NCI-H2171 treated with DMSO at 0.1 percent for 48 hours (cell line): ENCODE results near the gene XRCC4.

Experiments used
- DNase-seq: peaks from one replicate; lab custom pipeline; 2025; lab: John Stamatoyannopoulos, UW

Gene XRCC4

DNA sequence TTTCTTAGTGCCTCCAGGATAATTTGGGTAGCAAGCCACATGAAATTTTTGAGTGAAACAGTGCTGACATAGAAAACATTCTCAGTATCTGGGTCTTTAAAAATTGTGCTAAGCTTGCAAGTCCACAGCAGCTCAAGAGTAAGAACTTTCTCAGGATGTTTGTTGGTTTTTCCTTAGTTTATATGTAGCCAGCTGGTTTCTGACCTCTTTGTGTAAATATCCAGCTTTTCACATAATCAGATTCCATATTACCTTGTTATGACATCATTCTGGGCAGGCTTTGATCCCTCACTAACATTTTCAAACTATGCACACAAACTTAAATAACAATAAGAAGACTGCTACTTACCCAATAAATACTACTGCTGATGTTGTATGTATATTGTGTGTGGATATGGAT is 311.3 kb downstream of the XRCC4 start:
- no peak for DNase-seq

- DNase-seq: no peak
Observed at GRCh38 chr5:83392766-83393503, 315.6 kb downstream of the XRCC4 start.

DNA sequence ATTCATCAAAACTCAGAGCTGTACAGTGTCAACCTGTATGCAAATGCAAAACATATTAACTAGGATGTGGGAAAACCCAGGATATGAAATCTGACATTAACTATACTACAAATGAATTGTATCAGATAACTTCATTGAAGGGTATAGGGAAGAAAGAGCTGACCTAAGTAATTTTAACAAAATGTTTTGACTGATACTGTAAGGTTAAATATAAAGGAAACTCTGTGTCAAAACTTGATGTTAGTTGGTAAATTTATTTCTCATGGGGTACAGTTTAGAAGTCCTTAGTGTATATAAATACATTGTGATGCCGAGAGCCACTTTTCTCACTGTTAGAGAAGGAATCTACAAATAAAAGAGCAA is 316.1 kb downstream of the XRCC4 start:
- no peak for DNase-seq

DNA sequence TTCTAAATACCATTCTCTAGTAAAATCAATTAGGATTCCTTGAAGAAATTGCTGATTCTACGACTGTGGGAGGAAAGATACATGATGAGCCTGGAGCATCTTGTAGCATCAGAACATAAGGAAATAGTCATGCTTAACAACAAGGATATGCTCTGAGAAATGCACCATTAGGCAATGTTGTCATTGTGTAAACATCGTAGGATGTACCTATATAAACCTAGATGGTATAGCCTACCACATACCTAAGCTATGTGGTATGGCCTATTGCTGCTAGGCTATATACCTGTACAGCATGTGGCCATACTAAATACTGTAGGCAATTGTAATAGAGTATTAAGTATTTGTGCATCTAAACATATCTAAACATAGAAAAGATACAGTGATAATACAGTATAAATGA is 316.8 kb downstream of the XRCC4 start:
- no peak for DNase-seq

DNA sequence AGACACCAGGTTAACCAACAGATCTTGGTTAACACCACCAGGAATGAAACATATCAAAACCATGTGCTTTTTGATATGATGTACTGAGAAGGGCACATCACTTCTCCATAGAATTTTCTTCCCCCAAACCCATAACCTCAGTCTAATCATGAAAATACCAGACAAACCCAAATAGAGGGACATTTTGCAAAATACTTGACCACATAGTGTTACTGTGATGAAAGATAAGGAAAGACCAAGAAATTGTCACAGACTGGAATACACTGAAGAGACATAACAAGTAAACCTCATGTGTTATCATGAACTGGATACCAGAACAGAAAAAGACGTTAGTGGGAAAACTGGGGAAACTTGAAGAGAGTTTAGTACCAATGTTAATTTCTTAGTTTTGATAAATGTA is 319.3 kb downstream of the XRCC4 start:
- DNase-seq: no peak

DNA sequence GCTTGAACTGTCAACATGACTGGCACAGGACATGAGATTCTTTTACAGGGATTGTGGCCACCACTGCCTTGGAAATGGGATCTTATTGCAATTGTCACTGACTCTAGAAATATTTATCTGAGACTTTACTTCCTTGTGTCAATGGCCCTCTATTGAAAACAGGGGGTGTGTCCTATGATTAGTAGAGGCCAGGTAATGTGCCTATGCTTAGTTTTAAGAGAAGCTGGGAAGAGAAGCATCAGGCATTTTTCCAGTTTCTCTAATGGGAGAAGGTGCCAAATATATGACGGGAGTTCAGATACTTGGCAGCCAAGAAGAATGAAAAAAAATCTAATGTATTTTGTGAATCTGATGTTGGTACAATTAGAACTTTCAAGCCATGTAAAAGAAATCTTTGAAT is 320.3 kb downstream of the XRCC4 start:
- no peak for DNase-seq

DNA sequence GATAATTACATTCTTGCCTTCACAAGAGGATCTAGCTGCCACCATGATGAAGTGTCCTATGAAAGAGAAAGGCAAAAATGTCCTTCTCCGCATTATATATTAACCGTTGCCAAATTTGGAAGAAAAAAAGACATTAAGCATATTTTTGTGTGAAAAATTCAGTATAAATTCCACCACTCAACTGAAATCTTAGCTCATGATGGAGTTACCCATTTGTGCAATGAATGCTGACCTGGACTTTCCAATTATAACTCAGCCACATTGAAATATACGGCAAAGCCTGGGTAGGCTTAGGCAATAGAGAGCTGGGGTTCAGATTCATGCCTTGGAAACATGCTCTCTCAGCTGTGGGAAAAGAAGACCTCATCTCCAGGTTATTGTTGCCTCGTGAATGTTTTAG is 322.9 kb downstream of the XRCC4 start:
- no peak for DNase-seq

DNA sequence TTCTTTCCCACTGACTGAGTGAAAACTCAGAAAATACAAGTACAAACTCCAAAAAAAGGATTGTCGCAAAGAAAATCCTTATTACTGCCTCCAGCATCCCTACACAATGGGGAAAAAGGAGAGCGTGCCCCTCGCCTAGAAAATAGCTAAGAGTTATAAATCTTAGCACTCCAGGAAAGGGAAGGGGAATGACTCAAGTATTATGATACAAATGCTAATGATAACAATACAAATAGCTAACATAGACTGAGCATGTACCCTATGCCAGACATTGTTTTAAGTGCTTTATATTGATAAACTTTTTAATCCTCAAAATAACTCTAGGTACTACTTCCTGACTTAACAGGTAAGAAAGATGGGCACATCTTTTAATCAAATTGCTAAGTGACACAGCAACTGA is 323.4 kb downstream of the XRCC4 start:
- no peak for DNase-seq

DNA sequence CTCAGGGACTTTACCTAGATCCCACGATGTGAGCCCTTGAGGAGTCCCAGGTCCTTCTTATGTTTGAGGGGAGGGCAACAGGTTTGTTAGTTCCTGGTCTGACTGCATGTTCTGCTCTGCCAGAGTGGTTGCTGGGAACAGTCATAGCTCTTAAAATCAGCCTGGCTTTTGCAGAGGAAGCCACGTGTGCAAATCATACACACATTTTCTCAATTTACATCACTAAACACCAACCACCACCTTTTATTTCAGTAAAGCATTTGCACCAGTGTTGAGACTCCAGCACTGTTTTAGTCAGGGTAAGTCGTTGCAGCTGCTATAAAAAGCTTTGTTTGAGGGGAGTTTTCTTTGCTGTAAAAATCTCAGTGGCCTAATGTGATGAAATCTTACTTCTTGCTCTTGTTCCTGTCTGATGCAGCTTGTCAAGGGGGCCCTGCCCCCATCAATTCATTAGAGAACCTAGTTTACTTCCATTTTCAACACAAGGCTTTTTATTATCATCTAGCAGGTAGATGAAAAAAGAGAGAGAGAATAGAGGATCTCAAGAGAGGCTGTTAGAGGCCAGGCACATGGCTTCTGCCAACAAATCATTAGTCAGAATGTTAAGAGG is 323.9 kb downstream of the XRCC4 start:
- no peak for DNase-seq

- no peak for DNase-seq
Observed at GRCh38 chr5:83401775-83402174, 324.4 kb downstream of the XRCC4 start.
